GM12891 (cell line): Measurements from ENCODE around the gene LAMP5.

Experiments used
- PAX5 ChIP-seq: IDR thresholded peaks from 2 replicates; pipeline ENCODE4 v1.6.1; 2011; ENCODE audit warnings: low read length, moderate library complexity, mild to moderate bottlenecking; ENCODE audit not compliant: insufficient read depth, severe bottlenecking
- POLR2A ChIP-seq: IDR thresholded peaks from 2 replicates; pipeline ENCODE4 v1.6.1; 2011; ENCODE audit warnings: low read depth, low read length, control low read depth
- POLR2AphosphoS5 ChIP-seq: IDR thresholded peaks from 2 replicates; pipeline ENCODE4 v1.6.1; 2011; ENCODE audit warnings: low read depth, low read length, control low read depth
- TAF1 ChIP-seq: IDR thresholded peaks from 2 replicates; pipeline ENCODE4 v1.6.1; 2011; ENCODE audit warnings: low read depth, low read length, control low read depth

GRCh38 chr20:9480066-9480465 lies 34.3 kb upstream of the LAMP5 start:
- no peak for TF ChIP-seq POLR2A
- no peak for TF ChIP-seq POLR2AphosphoS5
- TF ChIP-seq PAX5: no peak
- TF ChIP-seq TAF1: no peak
